NT2/D1 (cell line): ENCODE measurements around the gene IBTK.
"Not testable (repeated sequence)": the region's sequence is repeated elsewhere in the genome, so short reads cannot be mapped to it uniquely, and the experiment has no call there.

Experiments
- DNase-seq: peaks from one replicate; pipeline ENCODE4 v3.0.0-alpha.2; 2011; ENCODE audit warnings: low read depth, low spot score
- H3K27me3 ChIP-seq: 2 replicates; pipeline ENCODE4 v1.6.0; 2011; ENCODE audit warnings: mild to moderate bottlenecking; ENCODE audit not compliant: insufficient read length, insufficient read depth
- H3K36me3 ChIP-seq: 2 replicates; pipeline ENCODE4 v1.6.1; 2011; ENCODE audit warnings: mild to moderate bottlenecking, low read length, mixed read lengths; ENCODE audit not compliant: insufficient read depth, insufficient read length
- H3K4me1 ChIP-seq: 2 replicates; pipeline ENCODE4 v1.5.1; 2011; ENCODE audit not compliant: insufficient read depth, insufficient read length
- H3K4me3 ChIP-seq: 2 replicates; pipeline ENCODE4 v1.5.1; 2011; ENCODE audit warnings: low read depth; ENCODE audit not compliant: insufficient read length
- H3K9ac ChIP-seq: 2 replicates; pipeline ENCODE4 v1.6.0; 2011; ENCODE audit warnings: low read depth; ENCODE audit not compliant: insufficient read length
- H3K9me3 ChIP-seq: 2 replicates; pipeline ENCODE4 v1.5.1; 2011; ENCODE audit warnings: mild to moderate bottlenecking, low read length; ENCODE audit not compliant: insufficient read depth
- SUZ12 ChIP-seq: IDR thresholded peaks from 2 replicates; pipeline ENCODE4 v1.6.1; 2011; ENCODE audit not compliant: insufficient read length, insufficient read depth; ENCODE audit errors: extremely low read depth
- YY1 ChIP-seq: IDR thresholded peaks from 2 replicates; pipeline ENCODE4 v1.6.1; 2011; ENCODE audit not compliant: insufficient read length, insufficient read depth
- ZNF274 ChIP-seq: IDR thresholded peaks from 2 replicates; pipeline ENCODE4 v1.6.1; 2011; ENCODE audit warnings: mild to moderate bottlenecking, low read depth, low read length

IBTK gene, protein sequence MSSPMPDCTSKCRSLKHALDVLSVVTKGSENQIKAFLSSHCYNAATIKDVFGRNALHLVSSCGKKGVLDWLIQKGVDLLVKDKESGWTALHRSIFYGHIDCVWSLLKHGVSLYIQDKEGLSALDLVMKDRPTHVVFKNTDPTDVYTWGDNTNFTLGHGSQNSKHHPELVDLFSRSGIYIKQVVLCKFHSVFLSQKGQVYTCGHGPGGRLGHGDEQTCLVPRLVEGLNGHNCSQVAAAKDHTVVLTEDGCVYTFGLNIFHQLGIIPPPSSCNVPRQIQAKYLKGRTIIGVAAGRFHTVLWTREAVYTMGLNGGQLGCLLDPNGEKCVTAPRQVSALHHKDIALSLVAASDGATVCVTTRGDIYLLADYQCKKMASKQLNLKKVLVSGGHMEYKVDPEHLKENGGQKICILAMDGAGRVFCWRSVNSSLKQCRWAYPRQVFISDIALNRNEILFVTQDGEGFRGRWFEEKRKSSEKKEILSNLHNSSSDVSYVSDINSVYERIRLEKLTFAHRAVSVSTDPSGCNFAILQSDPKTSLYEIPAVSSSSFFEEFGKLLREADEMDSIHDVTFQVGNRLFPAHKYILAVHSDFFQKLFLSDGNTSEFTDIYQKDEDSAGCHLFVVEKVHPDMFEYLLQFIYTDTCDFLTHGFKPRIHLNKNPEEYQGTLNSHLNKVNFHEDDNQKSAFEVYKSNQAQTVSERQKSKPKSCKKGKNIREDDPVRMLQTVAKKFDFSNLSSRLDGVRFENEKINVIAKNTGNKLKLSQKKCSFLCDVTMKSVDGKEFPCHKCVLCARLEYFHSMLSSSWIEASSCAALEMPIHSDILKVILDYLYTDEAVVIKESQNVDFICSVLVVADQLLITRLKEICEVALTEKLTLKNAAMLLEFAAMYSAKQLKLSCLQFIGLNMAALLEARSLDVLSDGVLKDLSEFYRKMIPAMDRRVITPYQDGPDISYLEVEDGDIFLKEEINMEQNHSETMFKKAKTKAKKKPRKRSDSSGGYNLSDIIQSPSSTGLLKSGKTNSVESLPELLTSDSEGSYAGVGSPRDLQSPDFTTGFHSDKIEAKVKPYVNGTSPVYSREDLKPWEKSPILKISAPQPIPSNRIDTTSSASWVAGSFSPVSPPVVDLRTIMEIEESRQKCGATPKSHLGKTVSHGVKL (N-terminal part only)

DNA sequence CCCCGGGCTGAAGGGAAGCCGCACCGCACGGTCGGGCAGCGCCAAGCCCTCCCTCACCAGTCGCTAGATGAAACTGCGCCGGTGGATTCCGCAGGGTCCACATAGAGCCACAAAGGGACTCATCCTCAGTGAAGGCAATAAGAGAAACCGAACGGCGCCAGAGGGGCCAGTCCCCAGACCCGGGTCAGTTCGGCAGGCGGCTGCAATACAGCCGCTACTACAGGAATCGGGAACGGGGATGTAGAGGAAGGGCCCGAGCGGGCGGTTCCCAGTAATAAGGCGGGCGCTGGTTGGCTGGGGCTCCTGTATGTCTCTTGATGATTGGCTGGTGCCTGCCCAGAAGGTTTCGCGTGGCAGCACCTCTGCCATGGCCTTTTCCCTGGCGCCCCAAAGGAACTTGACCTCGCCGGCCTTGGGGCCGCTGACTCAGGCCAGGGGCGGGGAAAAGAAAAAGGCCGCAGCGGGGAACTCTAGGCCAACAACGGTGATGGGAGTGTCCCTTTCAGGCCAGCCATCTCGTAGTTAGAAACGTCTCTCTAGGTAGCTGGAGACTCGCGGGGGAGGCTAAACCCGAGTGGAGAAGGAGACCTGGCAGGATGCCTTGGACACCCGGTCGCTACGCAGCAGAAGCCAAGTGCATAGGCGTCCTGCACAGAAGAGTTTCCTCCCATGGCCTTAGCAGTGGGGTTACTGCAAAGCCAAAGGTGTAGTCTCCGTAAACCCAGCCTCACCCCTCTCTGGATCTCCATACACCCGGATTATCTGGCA, at the start of gene IBTK:
Gene IBTK, minus strand, starts transcription at position 240 of the 768 bp plus-strand sequence. CDS start 7,258 bp downstream, outside the sequence.
- peak; percentile 63 for DNase-seq
- Histone ChIP-seq H3K27me3 (no peaks in the 10 kb centered on the region), H3K9ac (peak within 1 kb of the TSS; percentile 87), H3K4me3 (peak within 1 kb of the TSS; percentile 81), H3K36me3 (no peaks in the 10 kb centered on the region), H3K9me3 (no peaks in the 10 kb centered on the region), H3K4me1 (no peaks in the 10 kb centered on the region)
- TF ChIP-seq SUZ12 (no peak), YY1 (no peak), ZNF274 (no peak)

- H3K4me1 ChIP-seq, result peaks cover 2% of the 10 kb centered on the region
- H3K9me3 ChIP-seq, result no peaks in the 10 kb centered on the region
- no peak overlapping the region for H3K4me3 ChIP-seq
- no peaks in the 10 kb centered on the region for H3K36me3 ChIP-seq
- H3K27me3 ChIP-seq, result no peaks in the 10 kb centered on the region
- no peak for DNase-seq
- no peak overlapping the region for H3K9ac ChIP-seq
- TF ChIP-seq YY1, result no peak
- no peak for TF ChIP-seq SUZ12
Observed at GRCh38 chr6:82283771-82284410, 36.3 kb upstream of the IBTK start.

GRCh38 chr6:82281550-82281949, 34.0 kb upstream of the IBTK start:
- not testable (repeated sequence) for H3K9me3 ChIP-seq, DNase-seq, H3K4me1 ChIP-seq, H3K27me3 ChIP-seq, H3K36me3 ChIP-seq, H3K9ac ChIP-seq, H3K4me3 ChIP-seq

GRCh38 chr6:82277686-82278085, 30.1 kb upstream of the IBTK start:
- TF ChIP-seq YY1 (no peak), SUZ12 (no peak), ZNF274 (no peak)
- Histone ChIP-seq H3K27me3 (no peaks in the 10 kb centered on the region), H3K4me1 (no peaks in the 10 kb centered on the region), H3K4me3 (no peak overlapping the region), H3K9me3 (no peaks in the 10 kb centered on the region), H3K9ac (no peak overlapping the region), H3K36me3 (no peaks in the 10 kb centered on the region)
- no peak for DNase-seq

GRCh38 chr6:82275686-82276085, 28.1 kb upstream of the IBTK start:
- H3K4me1 ChIP-seq, result no peaks in the 10 kb centered on the region
- no peak for TF ChIP-seq SUZ12
- TF ChIP-seq ZNF274, result no peak
- no peak for TF ChIP-seq YY1
- no peak overlapping the region for H3K9ac ChIP-seq
- no peaks in the 10 kb centered on the region for H3K36me3 ChIP-seq
- no peak for DNase-seq
- no peak overlapping the region for H3K4me3 ChIP-seq
- no peaks in the 10 kb centered on the region for H3K9me3 ChIP-seq
- H3K27me3 ChIP-seq, result no peaks in the 10 kb centered on the region

- H3K4me1 ChIP-seq, result peaks cover 2% of the 10 kb centered on the region
- TF ChIP-seq YY1, result no peak
- no peak overlapping the region for H3K9ac ChIP-seq
- H3K27me3 ChIP-seq, result no peaks in the 10 kb centered on the region
- H3K36me3 ChIP-seq, result no peaks in the 10 kb centered on the region
- H3K9me3 ChIP-seq, result no peaks in the 10 kb centered on the region
- no peak overlapping the region for H3K4me3 ChIP-seq
- DNase-seq, result no peak
Observed at GRCh38 chr6:82273295-82273694, 25.8 kb upstream of the IBTK start.
